SKM-1 treated with dmso at 0.1 percent for 144 hours (cell line): ENCODE results near the gene CMC2.

Experiments used
- DNase-seq: peaks from one replicate; lab custom pipeline; 2025; ENCODE audit not compliant: unreplicated experiment; lab: John Stamatoyannopoulos, UW

Gene CMC2

GRCh38 chr16:80938004-80938878 is 68.4 kb downstream of the CMC2 start:
- no peak for DNase-seq

- DNase-seq: no peak
Observed at GRCh38 chr16:80936410-80936809, 70.3 kb downstream of the CMC2 start.

GRCh38 chr16:80935691-80936090 is 71.0 kb downstream of the CMC2 start:
- DNase-seq: no peak

- no peak for DNase-seq
Observed at GRCh38 chr16:80932708-80933095, 74.0 kb downstream of the CMC2 start.

GRCh38 chr16:80931801-80932707 is 74.6 kb downstream of the CMC2 start:
- no peak for DNase-seq

GRCh38 chr16:80924372-80924978 is 82.2 kb downstream of the CMC2 start:
- DNase-seq: no peak

GRCh38 chr16:80923356-80923755 is 83.3 kb downstream of the CMC2 start:
- DNase-seq: no peak
